NCI-H2196 treated with DMSO at 0.1 percent for 48 hours (cell line): ENCODE data around the gene CALY.
"Not testable (repeated sequence)": the region's sequence is repeated elsewhere in the genome, so short reads cannot be mapped to it uniquely, and the experiment has no call there.

Experiments
- DNase-seq: peaks from one replicate; lab custom pipeline; 2025; ENCODE audit not compliant: unreplicated experiment; lab: John Stamatoyannopoulos, UW

CALY gene, protein sequence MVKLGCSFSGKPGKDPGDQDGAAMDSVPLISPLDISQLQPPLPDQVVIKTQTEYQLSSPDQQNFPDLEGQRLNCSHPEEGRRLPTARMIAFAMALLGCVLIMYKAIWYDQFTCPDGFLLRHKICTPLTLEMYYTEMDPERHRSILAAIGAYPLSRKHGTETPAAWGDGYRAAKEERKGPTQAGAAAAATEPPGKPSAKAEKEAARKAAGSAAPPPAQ

DNA sequence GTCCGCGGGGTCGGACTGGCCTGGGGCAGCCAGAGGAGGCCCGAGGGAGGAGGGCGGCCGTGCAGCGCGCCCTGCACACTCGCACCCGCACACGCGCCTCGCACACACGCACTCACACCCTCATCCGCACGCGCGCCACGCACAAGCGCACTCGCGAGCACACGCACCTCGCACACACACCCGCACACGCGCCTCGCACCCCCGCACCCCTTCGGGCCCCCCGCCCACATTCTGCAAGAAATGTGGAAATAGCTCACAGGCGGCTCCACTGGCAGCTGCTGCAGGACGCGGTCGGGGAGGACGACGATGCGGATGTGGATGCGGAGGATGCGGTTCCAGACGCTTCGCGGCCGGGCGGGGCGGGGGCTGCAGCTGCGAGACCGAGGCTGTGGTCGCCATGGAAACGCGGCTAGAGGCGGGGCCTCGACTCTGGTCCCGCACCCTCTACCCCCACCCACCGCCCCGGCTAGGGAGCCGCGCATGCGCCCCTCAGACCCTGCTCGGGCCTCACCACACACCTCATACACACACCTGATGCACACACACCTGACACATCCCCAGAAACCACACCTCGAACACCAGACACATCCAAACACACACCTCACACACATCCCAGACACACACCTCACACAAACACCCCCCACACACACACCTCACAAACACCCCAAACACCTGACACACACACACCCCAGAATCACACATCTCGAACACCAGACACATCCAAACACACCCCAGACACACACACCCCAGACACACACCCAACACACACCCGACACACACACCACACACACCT, at the start of gene CALY:
TSS of gene CALY (minus strand) at position 320 of the 793 bp plus-strand sequence. CDS start 7,907 bp downstream, outside the sequence.
- DNase-seq: no peak

DNA sequence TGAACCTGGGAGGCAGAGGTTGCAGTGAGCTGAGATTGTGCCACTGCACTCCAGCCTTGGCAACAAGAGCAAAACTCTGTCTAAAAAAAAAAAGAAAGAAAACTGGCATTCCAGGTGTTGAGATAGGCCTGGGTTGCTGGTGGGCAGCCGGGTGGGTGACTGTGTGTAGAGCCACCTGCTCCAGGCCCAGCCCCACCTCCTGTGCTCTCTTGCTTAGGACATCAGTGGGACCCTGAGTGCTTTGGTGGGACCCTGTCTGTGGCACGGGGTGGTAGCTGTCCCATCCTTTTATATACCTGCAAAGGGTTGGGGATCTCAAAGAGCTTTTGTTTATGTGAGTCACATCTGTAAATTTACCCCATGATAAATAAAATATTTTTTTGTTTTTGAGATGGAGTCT, 48.5 kb upstream of the CALY start:
- DNase-seq: no peak

DNA sequence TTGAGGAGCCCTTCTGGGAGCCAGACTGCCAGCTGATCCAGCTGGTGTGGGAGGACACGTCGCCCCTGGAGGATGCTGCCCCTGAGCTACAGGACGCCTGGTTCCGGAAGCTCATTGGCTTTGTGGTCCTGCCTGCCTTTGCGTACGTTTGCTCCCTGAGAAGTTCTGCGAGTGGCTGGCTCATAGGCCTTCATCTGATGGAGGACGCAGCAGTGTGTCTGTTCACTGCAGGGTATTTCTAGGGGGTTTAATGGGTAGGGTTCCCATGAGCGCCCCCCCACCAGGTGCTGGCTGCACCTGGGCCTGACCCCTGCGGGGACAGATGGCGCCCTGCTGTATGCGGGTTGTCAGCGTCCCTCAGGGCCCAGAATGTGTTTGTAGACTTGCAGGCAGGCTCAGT, 47.4 kb upstream of the CALY start:
- no peak for DNase-seq

DNA sequence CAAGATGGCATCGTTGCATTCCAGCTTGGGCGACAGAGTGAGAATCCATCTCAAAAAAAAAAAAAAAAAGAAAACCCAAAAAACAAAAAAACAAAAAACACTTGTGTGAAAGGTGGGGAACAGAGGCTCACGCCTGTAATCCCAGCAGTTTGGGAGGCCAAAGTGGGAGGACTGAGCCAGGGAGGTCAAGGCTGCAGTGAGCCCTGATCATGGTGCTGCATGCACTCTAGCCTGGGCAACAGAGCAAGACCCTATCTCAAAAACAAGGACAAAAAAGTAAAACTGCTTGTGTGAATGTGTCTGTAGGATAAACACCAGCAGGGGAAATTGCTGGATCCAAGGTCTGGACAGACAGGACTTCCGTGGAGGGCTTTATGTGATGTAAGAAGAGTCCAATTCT, 46.9 kb upstream of the CALY start:
- no peak for DNase-seq

DNA sequence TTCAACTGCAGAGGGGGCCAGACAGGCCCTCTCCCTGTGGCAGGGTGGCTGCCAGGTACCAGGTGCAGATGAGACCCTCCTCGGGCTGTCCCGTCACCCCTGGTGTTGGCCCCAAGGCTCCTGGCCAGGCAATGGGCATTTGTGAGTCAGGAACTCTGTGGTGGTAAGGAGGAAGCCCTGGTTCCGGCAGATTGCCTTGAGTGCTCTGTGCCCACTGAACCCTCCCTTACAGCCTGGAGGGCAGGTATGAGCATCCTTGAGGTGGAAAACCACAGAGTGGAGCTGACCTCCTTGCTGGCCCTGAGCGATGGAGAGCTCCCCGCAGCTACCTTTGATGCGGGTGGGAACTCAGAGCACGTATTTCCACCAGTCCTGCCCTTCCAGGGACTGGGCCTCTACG, 44.3 kb upstream of the CALY start:
- DNase-seq: no peak

DNA sequence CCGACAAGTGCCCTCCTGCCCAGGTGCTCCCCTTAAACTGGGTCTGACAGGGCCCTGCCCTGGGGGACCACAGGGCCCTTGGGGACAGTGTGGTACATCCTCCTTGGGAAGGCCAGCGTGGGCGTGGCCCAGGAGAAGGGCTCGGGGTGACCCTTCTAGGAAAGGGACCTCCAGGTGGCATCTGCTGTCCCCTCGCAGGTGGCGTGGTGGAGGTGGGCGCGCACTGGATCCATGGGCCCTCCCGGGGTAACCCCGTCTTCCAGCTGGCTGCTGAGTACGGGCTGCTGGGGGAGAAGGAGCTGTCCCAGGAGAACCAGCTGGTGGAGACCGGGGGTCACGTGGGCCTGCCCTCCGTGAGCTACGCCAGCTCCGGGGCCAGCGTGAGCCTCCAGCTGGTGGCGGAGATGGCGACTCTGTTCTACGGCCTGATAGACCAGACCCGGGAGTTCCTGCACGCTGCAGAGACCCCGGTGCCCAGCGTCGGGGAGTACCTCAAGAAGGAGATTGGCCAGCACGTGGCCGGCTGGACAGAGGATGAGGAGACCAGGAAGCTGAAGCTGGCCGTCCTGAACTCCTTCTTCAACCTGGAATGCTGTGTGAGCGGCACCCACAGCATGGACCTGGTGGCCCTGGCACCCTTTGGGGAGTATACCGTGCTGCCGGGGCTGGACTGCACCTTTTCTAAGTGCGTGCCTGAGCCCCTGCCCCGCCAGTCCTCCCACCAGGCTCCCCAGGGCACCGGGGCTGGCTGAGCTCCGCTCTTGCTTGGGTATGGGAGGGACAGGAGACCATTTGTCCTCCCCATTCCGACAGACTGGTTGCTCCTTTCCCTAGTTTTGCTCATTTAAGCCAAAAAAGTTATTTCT, 43.3 kb upstream of the CALY start:
- DNase-seq: no peak

DNA sequence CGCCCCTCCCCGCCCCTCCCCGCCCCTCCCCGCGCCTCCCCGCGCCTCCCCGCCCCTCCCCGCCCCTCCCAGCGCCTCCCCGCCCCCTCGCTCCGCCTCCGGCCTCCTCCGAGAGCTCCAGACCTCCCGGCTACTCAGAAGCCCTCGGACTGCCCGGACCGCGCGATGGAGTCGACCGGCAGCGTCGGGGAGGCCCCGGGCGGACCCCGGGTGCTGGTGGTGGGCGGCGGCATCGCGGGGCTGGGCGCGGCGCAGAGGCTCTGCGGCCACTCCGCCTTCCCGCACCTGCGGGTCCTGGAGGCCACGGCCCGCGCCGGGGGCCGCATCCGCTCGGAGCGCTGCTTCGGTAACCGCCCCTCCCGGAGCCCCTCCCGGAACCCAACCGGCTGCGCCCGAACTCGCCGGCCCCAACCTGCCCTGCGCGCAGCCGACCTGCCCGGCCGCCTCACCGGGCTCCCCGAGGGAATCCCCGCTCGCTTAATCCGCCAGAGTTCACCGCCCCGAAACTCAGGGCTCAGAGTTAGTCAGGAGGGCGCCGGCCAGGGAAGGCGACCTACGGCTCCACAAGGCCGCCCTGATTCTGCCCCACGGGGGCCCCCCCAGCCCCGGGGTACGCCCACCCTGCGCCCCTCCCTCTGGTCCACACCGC, 42.6 kb upstream of the CALY start, which contains the start of gene PAOX:
TSS of gene PAOX (plus strand) at position 111 of the 649 bp plus-strand sequence. CDS start at position 166, 55 bp downstream.
- DNase-seq: no peak

DNA sequence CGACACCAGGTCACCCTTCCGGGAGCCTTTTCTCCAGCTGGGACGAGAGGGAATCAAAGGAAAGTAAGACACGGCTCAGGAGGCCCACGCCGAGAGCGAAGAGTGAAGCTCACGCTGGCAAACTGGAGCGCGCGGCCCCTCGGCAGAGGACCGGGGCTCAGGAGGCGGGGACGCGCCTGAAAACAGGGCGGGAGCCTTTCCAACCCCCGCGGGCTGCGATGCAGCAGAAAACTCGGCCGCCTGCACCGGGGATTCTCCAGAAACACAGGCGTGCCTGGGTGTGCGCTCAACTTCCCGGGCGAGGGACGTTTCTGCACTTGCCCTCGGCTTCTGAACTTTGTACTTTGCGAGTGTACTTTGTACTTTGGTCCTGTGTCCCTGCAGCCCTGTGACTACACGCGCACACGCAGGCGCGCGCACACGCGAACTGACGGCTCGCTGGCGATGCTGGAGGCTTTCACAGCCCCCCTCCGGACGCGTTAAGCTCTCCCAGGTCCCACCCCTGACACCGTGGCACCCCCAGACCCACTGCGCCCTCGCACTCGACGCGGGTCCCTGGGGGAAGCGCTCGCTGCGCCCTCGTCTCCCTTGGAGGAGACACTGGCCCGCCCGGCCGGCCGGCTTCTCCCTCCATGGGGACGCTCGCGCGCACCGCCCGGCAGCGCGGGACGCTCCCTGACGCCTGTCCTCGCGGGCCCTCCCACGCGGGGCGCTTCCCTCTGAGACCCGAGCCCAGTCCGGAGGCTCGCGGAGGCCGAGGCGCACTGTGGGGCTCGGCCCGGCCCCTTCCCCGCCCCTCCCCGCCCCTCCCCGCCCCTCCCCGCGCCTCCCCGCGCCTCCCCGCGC, 41.8 kb upstream of the CALY start:
- DNase-seq: no peak

DNA sequence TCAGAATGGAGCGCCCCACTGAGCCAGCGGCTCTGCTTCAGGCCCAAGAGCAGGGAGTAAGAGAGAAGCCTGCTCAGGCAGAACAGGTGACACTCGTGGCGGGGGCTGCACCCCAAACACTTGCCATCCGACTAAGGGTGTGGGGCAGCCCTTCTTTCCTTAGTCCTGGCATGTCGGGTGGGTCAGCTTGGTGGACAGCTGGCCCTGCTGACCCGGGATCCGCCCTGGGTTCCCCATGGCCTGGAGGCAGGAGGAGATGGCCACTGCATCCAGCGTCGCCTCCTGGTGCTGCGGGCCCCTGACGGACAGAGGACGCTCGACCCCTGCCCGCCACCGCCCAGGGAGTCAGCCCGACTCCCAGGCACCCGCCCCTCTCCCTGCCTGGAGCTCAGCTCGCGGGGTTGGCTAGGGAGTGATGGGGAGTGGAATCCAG, 41.1 kb upstream of the CALY start:
- no peak for DNase-seq

DNA sequence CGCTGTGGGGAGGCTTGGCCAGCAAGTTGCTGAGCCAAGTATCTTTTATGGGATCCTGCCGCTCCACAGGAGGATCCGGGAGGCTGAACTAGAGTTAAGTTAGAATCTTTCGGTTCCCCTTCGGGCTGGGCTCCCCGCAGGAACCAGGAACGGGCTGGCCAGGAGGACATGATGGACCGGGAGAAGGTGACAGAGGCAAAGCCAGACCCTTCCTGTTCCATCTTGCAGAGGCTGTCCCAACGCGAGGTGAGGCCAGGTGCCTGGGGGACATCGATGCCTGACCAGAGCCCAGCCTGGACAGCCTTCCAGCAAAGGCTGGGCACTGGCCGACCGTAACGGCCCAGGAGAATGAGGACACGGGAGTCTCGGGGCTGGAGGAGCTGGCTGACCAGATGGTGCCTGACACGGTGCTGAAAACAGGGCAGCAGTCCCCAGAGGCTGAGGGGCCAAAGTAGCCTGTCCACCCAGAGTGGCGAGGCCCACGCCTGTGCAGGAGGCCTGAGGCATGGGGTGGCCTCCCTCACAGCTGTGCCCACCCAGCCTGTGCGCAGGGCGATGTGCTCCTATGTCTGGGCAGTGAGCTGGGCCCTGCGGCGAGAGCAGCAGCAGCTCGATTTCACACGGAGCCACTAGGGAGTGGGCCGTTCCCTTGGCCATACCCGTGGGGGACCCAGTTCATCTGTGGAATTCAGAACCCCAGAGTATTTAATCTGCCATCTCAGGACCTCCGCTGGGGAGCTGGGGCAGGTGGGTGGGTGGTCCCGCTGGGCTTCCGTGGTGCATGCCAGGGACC, 40.5 kb upstream of the CALY start:
- DNase-seq: no peak

DNA sequence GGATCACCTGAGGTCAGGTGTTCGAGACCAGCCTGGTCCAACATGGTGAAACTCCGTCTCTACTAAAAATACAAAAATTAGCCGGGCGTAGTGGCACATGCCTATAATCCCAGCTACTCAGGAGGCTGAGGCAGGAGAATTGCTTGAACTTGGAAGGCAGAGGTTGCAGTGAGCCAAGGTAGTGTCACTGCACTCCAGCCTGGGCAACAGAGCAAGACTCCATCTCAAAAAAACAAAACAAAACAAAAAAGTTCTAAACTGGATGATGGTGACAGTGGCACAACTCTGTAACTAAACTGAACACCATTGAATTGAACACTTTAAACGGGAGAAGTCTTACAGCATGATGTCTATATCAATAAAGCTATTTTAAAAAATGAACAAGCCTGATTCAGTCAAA, 39.5 kb upstream of the CALY start:
- not testable (repeated sequence) for DNase-seq

DNA sequence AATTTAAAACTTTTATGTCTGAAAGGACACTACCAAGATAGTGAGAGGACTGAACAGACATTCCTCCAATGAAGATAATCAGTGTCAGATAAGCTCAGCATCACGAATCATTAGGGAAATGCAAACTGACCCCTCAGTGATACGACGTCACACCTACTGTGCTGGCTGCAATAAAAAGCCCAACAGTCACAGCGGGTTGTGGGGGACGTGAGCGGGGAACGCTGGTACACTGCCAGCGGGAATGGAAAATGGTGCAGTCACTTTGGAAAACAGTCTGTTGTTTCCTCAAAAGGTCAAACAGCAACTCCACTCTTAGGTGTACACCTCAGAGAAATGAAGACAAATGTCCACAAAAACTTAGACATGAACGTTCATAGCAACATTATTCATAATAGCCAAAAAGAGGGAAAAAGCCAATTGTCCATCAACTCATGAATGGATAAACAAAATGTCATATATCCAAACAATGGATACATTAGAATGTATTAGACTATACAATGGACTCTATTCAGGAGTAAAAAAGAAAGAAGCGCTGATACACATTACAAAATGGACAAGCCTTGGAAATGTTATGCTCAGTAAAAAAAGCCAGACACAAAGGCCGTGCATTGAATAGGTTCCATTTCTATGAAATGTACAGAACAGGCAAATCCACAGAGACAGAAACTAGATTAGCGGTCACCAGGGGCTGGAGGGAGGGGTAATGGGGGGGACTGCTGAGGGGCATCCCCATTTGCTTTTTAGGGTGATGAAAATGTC, 38.8 kb upstream of the CALY start:
- DNase-seq: no peak

DNA sequence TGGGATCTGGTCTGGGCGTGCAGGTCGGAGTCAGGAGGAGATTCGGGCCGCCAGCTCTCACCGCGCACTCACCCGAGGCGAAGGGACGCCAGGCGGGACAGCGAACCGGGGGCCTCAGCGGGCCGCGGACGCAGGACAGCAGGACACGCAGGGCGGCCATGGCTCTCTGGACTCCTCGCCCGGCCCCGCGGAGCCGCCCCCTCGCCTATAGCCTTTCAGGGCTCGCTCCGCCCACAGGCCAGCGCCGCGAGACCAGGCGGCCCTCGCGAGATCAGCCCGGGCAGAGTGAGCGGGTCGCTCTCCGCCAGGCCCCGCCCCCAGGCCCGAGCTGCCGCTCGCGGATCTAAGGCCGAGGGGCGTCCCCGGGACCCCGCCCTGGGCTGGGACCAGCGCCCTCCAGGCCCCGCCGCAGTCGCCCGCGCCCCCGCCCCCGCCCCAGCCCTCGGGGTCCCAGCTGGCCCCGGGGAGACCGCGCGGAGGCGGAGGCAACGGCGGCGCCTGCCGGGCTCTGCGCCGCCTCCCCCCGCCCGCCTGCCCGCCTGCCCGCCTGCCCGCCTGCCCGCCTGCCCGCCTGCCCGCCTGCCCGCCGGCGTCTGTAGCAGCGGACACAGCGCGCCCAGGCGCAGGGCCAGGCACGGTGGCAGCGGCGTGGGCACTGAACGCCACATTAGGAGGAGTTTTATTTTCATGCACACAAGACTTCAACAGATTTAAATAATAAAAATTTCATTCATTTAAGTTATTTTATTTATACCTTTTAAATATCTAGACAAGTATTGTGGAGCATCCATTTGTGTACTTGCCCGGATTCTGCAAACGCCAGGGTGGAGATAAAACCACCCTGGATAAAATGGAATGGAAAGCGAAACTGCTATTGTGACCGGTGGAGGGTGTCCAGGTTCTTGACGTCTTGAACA, 36.7 kb upstream of the CALY start, which contains the start of gene ECHS1:
TSS of gene ECHS1 (minus strand) at position 181 of the 917 bp plus-strand sequence. CDS start at position 160, 21 bp downstream.
- peak; percentile 39 for DNase-seq

DNA sequence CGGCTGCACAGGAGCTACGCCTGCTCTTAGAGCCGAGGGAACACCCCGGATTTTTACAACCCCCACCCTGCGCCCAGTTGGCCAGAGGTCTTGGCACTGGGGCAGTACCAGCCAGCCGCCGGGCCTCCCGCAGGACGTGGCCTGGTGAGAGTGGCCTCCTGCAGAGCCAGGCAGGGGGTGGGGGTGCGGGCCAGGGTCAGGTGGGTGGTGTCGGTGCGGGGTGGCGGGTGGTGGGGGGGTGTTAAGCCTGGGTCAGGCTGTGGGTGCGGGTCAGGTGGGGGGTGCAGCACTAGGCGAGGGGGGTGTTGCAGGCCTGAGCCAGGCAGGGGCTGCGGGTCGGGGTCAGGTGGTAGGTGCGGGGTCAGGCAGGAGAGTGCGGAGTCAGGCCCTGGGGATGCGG, 35.8 kb upstream of the CALY start:
- DNase-seq: no peak

DNA sequence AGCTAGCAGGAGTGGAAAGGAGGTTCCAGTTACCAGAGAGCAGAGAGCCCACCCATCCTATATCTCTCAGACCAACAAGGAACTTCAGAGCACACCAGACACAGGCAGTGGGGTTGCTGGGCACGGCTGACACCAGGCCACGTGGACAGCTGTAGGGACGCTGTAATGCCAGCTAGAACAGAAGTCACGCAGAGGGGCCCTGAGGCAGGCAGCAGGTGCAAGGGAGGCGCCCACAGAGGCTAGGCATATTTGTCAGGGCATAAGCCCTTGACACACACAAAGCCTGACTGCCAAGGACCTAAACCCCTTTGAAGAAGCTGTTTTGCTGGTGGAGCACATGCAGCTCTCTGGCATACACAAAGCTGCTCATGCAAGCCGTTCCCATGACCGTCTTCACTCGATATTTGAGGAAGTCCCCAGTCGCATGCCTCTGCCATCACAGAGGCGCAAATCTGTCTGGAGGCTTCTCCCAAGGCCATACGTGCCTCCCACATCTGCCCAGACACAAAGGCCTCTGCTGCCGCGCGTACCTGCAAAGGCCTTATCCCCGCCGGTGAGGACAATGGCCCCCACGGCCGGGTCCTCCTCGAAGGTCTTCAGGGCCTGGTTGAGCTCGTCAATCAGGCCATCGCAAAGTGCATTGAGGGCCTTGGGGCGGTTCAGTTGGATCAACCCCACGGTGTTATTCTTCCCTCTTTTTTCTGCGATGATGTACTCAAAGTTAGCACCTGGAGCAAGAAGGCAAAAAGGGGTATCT, 33.5 kb upstream of the CALY start:
- no peak for DNase-seq

DNA sequence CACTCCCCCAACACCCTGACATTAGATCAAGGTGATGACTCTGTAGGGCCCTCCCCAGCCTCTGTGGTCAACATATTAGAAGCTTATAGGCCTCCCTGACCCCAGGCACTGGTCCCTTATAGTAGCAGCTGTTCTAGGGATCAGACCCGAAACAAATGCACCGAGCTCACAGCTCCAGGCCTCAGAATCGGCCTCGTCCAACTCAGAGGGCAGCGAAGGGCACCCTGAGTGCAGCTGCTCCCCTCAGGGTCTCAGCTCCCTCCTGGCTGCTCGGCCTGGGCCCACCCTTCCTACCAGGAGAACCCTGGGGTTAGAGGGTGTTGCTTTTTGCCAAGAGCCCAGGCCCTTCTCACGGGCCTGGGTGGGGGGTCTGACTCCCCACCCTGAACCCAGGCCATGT, 31.5 kb upstream of the CALY start:
- no peak for DNase-seq

DNA sequence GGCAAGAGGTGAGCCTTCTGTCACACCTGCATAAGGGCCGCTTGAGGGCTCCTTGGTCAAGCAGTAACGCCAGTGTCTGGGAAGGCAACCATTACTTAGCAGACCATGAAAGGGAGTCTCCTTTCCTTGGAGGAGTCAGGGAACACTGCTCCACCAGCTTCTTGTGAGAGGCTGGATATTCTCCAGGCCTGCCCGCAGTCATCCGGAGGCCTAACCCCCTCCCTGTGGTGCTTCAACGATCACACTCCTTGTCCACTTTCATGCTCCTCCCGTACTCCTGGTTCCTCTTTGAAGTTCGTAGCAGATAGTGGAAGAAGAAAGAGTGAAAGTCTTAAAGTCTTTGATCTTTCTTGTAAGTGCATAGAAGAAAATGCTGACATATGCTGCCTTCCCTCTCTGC, 30.8 kb upstream of the CALY start:
- not testable (repeated sequence) for DNase-seq
